Fibroblast of lung (primary cell): Measurements from ENCODE around the gene MSX1.

Experiments
- CTCF ChIP-seq, 2 donors: IDR thresholded peaks in 1 of 2; conservative IDR thresholded peaks in 1 of 2; 1 replicate in 1 of 2; 2 replicates in 1 of 2; pipeline ENCODE4 v1.5.1; 2011 to 2012; ENCODE audit warnings: low read length in 2 of 2, control low read depth in 1 of 2, inconsistent platforms in 1 of 2, low read depth in 1 of 2, mild to moderate bottlenecking in 1 of 2
- EZH2 ChIP-seq: IDR thresholded peaks from 2 replicates; pipeline ENCODE4 v1.5.1; 2012; ENCODE audit warnings: low read length, control low read depth, mild to moderate bottlenecking; ENCODE audit errors: missing control alignments

GRCh38 chr4:4847011-4847410 lies 12.5 kb upstream of the MSX1 start:
- TF ChIP-seq CTCF (conservative IDR thresholded peaks at IDR 0.05 in 1 of 2, IDR thresholded peaks at IDR 0.05 in 1 of 2; ENCODE audit: low read depth in 1 of 2, low read length in 2 of 2) (no peak), EZH2 (no peak)
